HG02938 (cell line): ENCODE measurements around the gene PCNX1.
"Not testable (repeated sequence)": the region's sequence is repeated elsewhere in the genome, so short reads cannot be mapped to it uniquely, and the experiment has no call there.

Source experiments
- ATAC-seq: cut with Tn5 transposase; IDR thresholded peaks from one replicate; pipeline ENCODE4 v1.9.1; 2021; ENCODE audit warnings: mild to moderate bottlenecking, moderate library complexity; ENCODE audit not compliant: unreplicated experiment

The PCNX1 gene

DNA sequence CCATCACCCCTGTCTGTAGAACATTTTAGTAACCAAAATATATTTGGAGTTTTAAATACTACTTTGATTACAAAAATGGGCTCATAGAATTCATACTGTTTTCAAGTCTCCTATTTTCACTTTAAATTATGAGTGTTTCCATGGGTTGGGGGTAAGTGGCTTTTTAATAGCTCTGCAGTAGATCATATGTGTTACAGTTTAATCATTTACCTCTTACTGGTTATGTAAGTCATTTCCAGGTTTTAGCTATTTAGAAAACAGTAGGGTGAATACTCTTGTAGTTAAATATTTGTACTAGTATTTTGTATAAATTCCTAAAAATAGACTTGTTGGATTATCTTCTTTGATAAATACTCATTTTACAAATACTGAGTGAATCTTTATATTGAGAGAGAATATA lies 8.2 kb downstream of the PCNX1 start:
- no peak for ATAC-seq

DNA sequence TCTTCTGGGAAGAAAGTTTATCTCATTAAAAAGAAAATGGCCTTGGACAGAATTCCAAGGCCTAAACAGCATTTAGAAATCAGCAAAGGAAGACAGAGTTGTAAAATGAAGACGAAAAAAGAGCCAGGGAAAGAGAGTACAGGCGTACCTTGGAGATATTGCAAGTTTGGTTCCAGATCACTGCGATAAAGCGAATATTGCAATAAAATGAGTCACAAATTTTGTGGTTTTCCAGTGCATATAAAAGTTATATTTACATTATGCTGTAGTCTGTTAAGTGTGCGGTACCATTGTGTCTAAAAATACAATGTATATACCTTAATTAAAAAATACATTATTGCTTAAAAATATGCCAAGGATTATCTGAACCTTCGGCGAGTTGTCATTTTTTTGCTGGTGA lies 9.0 kb downstream of the PCNX1 start:
- ATAC-seq: no peak

DNA sequence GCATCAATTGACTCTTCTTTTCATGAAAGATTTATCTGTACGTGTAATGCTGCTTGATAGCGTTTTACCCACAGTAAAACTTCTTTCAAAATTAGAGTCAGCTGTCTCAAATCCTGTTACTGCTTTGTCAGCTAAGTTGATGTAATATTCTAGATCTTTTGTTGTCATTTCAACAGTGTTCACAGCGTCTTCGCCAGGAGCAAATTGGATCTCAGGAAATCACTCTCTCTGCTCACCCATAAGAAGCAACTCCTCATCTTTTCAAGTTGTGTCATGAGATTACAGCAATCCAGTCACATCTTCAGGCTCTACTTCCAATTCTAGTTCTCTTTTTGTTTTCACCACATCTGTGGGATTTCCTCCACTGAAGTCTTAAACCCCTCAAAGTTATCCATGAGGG lies 9.5 kb downstream of the PCNX1 start:
- ATAC-seq: no peak

DNA sequence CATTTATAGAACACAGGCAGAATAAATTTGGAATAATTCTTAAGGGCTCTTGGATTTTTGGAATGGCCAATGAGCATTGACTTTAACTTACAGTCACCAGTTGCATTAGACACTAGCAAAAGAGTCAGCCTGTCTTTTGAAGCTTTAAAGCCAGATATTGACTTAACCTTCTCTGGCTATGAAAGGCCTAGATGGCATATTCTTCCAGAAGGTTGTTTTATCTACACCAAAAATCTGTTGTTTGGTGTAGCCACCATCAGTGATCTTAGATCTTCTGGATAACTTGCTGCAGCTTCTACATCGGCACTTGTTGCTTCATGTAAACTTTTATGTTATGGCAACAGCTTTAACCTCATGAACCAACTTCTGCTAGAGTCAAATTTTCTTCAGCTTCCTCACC lies 10.4 kb downstream of the PCNX1 start:
- ATAC-seq: no peak

DNA sequence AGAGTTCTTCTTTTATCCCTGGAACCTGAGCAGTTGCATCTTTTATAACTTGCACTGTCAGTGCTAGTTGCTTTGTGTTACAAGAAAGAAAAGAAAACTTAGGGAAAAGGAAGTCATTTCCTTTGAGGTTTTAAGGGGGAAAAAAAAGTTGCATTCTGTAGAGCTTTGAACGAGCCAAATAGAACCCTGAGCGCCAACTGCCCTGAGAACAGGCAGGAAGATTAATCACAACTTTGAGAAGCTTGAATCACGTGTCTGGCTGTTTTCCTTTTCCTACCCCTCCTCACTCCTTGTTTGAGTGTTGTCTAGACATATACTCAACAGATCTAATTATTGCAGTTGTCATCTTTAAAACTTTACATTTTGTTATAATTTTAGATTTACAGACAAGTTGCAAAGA lies 12.5 kb downstream of the PCNX1 start:
- no peak for ATAC-seq

DNA sequence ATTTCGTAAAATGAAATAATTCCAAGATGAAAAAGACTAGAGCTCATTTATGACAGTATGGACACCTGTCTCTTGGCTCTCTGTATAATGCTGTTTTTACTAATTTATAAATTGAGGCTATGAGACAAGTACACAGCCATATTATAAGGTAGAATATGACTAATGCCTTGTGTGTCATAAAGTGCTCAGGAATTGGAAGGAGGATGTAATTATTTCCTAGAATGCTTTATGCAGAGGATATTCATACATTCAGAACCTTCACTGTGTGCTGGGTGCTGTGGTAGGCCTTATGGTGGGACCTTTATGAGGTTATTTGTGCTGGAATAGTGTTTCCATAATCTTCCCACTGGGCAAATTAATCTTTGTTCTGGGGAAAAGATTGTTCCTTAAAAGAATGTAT lies 13.3 kb downstream of the PCNX1 start:
- no peak for ATAC-seq

DNA sequence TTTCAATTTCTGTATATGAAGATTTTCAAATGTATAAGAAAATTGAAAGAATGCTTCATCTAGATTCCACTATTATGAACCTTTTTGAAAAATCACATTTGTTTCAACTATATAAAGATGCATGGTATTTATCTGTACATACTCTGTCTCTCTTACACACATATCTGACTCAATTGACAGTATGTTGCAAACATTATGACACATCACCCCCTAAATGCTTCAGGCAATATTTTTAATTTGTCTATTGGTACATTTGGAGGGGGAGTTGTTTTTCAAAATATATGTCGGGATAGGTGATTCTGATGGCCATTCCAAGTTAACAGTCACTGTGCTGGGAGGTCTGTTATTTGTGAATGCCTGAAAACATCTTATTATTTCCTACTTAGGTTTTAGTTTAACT lies 14.4 kb downstream of the PCNX1 start:
- ATAC-seq: no peak

DNA sequence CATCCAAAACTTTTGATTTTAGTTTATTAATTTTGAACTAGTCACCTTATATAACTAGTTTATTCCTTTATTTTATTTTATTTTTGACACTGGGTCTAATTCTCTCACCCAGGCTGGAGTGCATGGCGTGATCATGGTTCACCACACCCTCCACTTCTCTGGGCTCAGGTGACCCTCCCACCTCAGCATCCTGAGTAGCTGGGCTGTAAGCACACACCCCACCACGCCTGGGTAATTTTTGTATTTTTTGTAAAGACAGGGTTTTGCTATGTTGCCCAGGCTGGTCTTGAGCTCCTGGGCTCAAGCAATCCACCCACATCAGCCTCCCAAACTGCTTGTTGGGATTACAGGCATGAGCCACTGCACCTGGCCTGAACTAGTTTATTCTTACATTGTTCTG lies 17.3 kb downstream of the PCNX1 start:
- ATAC-seq: no peak

DNA sequence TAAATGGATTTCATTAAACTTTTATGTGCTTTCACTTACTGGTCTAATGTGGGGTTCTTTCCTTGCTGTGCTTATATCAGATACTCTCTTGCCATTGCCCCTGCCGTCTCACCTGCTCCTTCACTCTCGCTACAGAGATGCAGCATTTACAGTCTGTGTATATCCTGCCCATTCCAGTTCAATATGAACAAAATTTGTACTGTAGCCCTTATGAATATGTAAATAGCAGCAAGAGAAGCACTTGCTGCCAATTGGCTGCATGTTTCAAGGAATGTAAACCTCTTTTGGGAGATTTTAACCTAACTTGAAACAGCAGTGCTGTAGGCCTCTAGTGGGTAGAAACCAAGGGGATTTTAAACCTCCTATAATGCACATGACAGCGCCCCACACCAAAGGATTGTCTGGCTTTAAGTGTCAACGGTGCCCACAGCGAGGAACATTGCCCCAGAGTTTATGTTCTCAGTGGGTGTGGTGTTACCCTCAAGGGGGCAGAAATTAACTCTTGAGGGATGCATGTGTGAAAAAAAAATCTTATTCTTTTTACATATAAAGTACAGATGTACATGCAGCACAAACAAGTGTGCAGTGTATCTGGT lies 19.1 kb downstream of the PCNX1 start:
- no peak for ATAC-seq

DNA sequence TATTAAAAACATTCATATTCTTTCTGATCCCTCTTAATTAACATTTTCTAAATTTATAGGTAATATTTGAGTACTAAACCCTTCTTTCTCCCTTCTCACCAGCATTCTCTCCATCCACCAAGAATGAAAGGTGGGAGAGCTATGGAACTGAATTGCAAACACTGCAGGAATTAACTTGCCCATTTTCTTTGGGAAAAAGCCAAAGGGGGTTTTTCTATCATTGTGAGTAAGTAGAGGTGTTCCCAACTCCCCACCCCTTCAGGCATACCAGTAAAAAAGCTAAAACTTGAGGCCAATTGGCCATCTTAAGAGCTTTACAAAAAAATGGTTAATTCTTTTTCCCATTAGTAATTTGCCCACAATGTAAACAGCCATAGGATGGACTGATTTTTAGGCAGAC lies 23.7 kb downstream of the PCNX1 start:
- ATAC-seq: no peak

DNA sequence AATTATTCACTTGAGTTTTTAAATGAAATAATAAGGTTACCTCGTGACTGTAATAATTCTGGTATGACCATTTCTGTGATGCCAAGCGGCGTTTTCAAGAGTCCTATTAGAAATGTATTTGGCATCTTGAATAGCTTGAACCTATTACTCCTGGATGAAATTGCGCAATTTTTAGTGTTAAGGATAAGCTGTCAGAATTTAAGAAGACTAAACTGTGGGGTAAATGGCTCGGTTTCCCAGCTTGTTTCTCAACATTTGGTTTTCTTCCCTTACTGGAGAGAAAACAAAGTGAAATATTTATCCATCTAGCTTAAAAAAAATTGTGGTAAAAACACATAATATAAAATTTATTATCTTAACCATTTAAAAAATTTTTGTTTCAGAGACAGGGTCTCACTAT lies 26.8 kb downstream of the PCNX1 start:
- ATAC-seq: no peak

DNA sequence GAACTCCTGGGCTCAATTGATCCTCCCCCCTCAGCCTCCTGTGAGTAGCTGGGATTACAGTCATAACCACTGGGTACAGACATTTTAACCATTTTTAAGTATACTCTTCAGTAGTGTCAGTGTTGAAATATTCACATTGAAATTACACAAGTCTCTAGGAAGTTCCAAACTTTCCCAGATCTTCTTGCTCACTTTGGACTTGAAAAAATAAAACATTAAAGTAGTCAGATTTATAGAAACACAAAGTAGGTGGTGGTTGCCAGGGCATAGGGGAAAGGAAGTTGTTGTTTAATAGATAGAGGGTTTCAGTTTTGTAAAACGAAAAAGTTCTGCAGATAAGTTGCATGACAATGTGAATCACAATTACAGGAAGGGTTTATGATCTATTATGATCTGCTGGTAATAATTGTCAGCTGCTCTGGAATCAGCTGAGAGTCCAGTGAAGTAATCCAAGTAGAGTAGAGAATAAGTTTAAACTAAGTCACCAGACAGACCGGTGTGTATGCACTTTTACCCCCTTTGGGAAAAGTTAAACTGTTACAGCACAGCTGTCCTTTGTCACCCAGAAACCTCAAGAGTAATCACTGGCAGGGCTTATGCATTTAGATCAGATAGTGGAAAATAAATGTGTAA lies 27.4 kb downstream of the PCNX1 start:
- ATAC-seq: peak; percentile 83

DNA sequence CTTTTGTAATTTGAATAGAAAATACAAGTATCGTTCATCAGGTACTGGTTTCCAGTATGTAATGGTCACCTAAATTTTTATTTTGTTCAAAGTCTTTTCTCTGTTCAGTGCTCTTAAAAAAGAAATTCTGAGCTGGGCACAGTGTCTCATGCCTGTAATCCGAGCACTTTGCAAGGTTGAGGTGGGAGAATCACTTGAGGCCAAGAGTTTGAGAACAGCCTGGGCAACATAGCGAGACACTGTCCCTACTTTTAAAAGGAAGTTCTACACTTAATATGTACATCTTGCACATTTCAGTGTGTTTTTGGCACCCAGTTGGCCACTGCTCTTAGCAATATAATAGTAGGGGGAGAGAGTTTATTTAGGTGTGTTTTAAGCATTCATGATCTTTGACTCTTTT lies 27.9 kb downstream of the PCNX1 start:
- ATAC-seq: no peak

DNA sequence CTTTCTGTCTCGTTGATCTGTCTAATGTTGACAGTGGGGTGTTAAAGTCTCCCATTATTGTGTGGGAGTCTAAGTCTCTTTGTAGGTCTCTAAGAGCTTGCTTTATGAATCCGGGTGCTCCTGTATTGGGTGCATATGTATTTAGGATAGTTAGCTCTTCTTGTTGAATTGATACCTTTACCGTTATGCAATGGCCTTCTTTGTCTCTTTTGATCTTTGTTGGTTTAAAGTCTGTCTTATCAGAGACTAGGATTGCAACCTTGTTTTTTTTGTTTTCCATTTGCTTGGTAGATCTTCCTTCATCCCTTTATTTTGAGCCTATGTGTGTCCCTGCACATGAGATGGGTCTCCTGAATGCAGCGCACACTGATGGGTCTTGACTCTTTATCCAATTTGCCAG lies 32.4 kb downstream of the PCNX1 start:
- not testable (repeated sequence) for ATAC-seq

DNA sequence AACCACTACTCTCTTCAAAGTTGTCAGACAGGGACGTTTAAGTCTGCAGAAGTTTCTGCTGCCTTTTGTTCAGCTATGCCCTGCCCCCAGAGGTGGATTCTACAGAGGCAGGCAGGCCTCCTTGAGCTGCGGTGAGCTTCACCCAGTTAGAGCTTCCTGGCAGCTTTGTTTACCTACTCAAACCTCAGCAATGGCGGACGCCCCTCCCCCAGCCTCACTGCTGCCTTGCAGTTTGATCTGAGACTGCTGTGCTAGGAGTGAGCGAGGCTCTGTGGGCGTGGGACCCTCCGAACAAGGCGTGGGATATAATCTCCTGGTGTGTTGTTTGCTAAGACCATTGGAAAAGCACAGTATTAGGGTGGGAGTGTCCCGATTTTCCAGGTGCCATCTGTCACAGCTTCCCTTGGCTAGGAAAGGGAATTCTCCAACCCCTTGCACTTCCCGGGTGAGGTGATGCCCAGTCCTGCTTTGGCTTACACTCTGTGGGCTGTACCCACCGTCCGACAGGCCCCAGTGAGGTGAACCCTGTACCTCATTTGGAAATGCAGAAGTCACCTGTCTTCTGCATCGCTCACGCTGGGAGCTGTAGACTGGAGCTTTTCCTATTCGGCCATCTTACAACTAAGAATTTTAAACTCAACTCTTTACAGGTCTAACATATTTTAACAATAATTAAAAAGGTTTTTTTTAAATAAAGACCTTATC lies 34.5 kb downstream of the PCNX1 start:
- ATAC-seq: not testable (repeated sequence)

DNA sequence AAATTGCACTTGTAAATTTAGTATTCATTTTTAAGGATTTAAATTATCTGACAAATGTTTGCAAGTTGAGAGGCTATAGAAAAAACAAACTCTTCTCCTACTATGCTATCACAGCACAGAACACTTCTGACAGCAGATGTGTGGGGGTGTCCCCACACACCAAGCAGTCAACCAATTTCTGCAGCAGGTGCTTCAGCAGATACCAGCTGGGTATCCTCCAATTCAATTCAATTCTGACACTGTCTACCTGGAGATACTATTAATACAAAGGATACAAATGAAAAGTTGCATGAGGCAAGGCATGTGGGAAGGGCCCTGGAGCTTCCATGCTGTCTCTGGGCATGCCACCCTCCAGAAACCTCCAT lies 35.1 kb downstream of the PCNX1 start:
- ATAC-seq: no peak

DNA sequence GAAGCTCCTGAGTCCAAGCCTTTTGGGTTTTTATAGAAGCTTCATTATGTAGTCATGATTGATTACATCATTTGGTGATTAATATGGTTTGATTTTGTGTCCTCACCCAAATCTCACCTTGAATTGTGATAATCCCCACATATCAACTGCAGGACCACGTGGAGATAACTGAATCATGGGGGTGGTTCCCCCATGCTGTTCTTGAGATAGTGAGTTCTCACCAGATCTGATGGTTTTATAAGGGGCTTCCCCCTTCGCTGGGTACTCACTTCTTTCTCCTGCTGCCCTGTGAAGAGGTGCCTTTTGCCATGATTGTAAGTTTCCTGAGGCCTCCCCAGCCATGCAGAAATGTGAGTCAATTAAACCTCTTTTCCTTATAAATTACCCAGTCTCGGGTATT lies 35.5 kb downstream of the PCNX1 start:
- ATAC-seq: not testable (repeated sequence)

DNA sequence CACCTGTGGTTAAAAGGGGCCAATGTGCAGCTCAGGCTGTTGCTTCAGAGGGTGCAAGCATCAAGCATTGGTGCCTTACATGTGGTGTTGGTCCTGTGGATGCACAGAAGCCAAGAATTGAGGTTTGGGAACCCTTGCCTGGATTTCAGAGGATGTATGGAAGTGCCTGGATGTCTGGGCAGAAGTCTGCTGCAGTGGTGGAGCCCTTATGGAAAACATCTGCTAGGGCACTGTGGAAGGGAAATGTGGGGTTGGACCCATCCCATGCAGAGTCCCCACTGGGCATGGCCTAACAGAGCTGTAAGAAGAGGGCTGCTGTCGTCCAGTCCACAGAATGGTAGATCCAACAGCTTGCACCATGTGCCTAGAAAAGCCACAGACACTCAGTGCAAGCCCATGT lies 36.6 kb downstream of the PCNX1 start:
- no peak for ATAC-seq

DNA sequence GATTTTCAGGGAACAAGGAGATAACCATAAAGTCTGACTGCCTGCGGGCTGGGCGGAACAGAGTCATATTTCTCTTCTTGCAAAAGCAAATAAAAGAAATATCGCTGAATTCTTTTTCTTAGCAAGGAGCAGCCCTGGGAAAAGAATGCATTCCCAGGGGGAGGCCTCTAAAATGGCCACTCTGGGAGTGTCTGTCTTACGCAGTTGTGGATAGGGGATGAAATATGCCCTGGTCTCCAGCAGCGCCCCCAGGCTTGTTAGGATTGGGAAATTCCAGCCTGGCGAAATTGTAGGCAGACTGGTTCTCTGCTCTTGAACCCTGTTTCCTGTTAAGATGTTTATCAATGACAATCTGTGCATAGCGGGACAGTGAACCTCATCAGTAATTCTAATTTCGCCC lies 40.5 kb downstream of the PCNX1 start:
- no peak for ATAC-seq

DNA sequence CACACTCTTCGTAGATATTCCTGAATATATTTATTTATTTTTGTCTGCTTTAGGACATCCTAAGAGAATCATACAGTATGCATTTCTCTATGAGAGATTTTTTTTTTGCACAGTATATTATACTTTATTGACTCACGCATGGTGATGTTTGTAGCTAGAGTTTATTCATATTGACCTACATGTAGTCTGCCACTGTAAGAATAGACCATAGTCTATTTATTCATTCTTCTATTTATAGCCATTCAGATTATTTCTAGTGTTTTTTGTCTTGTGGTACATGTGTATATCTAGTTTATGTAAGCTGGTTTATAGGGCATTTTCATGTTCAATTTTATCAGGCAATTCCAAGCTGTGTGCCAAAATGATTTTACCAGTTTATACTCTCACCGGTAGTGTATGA lies 45.2 kb downstream of the PCNX1 start:
- ATAC-seq: no peak

DNA sequence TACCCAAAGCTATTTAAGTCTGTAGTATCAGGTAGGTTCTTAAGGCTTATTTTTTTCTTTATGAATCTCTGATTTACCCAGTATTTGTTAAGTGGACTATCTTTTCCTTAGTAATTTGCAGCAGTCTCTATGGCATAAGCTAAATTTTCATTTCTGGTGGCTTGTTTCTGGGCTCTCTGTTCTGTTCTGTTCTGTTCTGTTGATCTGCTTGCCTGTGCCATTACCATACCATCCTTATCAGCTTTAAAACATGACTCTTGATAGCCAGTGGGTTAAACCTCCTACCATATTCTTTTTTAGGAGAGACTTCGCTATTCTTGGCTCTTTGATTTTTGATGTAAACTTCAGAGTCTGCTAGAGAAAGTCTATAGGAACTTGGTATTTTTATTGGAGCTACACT lies 46.8 kb downstream of the PCNX1 start:
- ATAC-seq: no peak
